Upper lobe of left lung (tissue), 6 donors: ENCODE results near the gene SLC12A6. TPM values are rescaled to one million over a fixed set of nuclear protein-coding genes. Genes with fewer than 3 reads are reported as not detected.

Experiments used
- ATAC-seq, 2 donors: fragments of 200-7000 bp; cut with Tn5 transposase; one replicate each; pipeline ENCODE4 v1.9.1; 2022; ENCODE audit warnings: mild to moderate bottlenecking in 2 of 2, moderate library complexity in 2 of 2; ENCODE audit not compliant: low FRiP score in 2 of 2
- DNase-seq, 2 donors: peaks; one replicate each; pipeline ENCODE4 v3.0.0-alpha.2; 2019 to 2020
- H3K27ac ChIP-seq, 4 donors: fragments of 200-600 bp; sonication (generic); one replicate each; pipeline ENCODE4 v1.5.1; 2016 to 2019
- H3K27me3 ChIP-seq, 4 donors: fragments of 200-600 bp; sonication (generic); one replicate each; pipeline ENCODE4 v1.5.1; 2017 to 2019
- H3K36me3 ChIP-seq, 4 donors: fragments of 200-600 bp; sonication (generic); one replicate each; pipeline ENCODE4 v1.5.1; 2016 to 2019
- H3K4me1 ChIP-seq, 4 donors: fragments of 200-600 bp; sonication (generic); one replicate each; pipeline ENCODE4 v1.5.1; 2018 to 2019
- H3K4me3 ChIP-seq, 4 donors: fragments of 200-600 bp; sonication (generic); one replicate each; pipeline ENCODE4 v1.5.1; 2017 to 2019; ENCODE audit warnings: mild to moderate bottlenecking in 2 of 4, moderate library complexity in 1 of 4
- H3K9me3 ChIP-seq, 4 donors: fragments of 200-600 bp; sonication (generic); one replicate each; pipeline ENCODE4 v1.5.1; 2018 to 2019
- EP300 ChIP-seq, 4 donors: sonication (generic); formaldehyde crosslinking; IDR thresholded peaks; one replicate each; pipeline ENCODE4 v1.5.1; 2017; ENCODE audit warnings: antibody characterized with exemption in 4 of 4, control low read depth in 2 of 4
- POLR2A ChIP-seq, 4 donors: fragments of 450-650 bp; IDR thresholded peaks; one replicate each; pipeline ENCODE4 v1.5.1; 2016 to 2017; ENCODE audit warnings: antibody characterized with exemption in 4 of 4, mild to moderate bottlenecking in 2 of 4
- POLR2AphosphoS5 ChIP-seq, 2 donors: sonication (generic); formaldehyde crosslinking; IDR thresholded peaks; one replicate each; pipeline ENCODE4 v1.5.1; 2017; ENCODE audit warnings: antibody characterized with exemption in 2 of 2
- WGBS, 2 donors: methylation state at CpG; one replicate each; pipeline ENCODE4 v1.1.5; 2017 to 2018; 5-methylcytosine and 5-hydroxymethylcytosine counted together
- total RNA-seq, 6 donors: library from RNA; depleted of rRNA in 4 of 6; stranded (reverse); fragments of >200 nt in 4 of 6; gene quantifications; one replicate each; pipeline versions ENCODE4 v1.1.0 to v1.2.1, GENCODE V29; 2016 to 2021
- TF ChIP-seq, protein P1 (sequence below), 6 experiments: fragments of 450-650 bp in 4 of 6; fragments of 200-600 bp in 2 of 6; sonication (generic) in 2 of 6; IDR thresholded peaks; one replicate each; pipeline ENCODE4 v1.5.1; 2016 to 2019; ENCODE audit warnings: antibody characterized with exemption in 6 of 6
- donor health status: DM: no; HTN: no; CAD: no; lungs with moderate emphysema.
- donor health status: DM: no; HTN: yes; CAD: no; lungs with severe emphysema.

Gene SLC12A6
- total RNA-seq, 6 donors from 2014 or later = 35.3 to 68.1 (median 50.4) TPM

DNA sequence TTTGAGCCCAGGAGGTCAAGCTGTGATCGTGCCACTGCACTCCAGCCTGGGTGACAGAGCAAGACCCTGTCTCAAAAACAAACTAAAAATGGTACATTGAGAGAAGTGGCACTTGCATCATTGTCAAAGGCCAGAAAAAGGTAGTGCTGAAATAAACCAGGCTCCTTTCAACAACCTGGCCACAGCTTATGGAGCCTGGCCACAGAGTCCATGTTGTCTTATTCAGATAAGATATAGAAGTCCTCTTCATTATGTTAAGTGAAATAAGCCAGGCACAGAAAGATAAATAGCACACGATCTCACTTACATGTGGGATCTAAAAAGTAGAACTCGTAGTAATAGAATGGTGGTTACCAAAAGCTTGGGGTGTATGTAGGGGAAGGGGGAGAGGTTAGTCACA, 78.0 kb downstream of the SLC12A6 start:
- H3K27ac ChIP-seq = no peak overlapping the region
- 88 to 91% methylated on average over 3 of the region's 3 CpGs for WGBS, 2 donors
- H3K4me3 ChIP-seq = no peak overlapping the region
- ATAC-seq (no peak), DNase-seq (no peak)
- peaks cover 0 to 53% (median 22%) of the 10 kb centered on the region in 4 donors for H3K36me3 ChIP-seq
- H3K4me1 ChIP-seq = no peaks in the 10 kb centered on the region
- TF ChIP-seq, protein P1, sequence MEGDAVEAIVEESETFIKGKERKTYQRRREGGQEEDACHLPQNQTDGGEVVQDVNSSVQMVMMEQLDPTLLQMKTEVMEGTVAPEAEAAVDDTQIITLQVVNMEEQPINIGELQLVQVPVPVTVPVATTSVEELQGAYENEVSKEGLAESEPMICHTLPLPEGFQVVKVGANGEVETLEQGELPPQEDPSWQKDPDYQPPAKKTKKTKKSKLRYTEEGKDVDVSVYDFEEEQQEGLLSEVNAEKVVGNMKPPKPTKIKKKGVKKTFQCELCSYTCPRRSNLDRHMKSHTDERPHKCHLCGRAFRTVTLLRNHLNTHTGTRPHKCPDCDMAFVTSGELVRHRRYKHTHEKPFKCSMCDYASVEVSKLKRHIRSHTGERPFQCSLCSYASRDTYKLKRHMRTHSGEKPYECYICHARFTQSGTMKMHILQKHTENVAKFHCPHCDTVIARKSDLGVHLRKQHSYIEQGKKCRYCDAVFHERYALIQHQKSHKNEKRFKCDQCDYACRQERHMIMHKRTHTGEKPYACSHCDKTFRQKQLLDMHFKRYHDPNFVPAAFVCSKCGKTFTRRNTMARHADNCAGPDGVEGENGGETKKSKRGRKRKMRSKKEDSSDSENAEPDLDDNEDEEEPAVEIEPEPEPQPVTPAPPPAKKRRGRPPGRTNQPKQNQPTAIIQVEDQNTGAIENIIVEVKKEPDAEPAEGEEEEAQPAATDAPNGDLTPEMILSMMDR (IDR thresholded peaks at IDR 0.05) = no peak
- TF ChIP-seq EP300 (IDR thresholded peaks at IDR 0.05) (no peak), POLR2A (IDR thresholded peaks at IDR 0.05) (no peak), POLR2AphosphoS5 (IDR thresholded peaks at IDR 0.05) (no peak)
- no peaks in the 10 kb centered on the region for H3K27me3 ChIP-seq
- H3K9me3 ChIP-seq = no peaks in the 10 kb centered on the region

DNA sequence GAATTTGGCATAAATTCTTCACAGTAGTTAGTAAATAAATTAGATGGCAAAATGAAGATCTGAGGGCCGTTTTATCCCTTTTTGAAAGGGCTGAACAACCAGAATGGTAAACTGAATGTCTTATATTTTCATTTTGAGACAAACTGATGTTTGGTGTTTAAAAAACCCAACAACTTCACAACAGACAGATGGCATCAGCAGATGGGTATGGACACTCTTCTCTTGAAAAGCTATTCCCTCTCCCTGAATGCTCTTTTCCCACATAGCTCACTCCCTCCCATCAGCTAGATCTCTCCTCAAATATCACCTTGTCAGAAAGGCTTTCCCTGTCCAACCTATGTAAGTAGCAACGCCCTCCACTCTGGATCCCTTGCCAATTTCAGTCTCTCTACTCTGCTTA, 79.4 kb downstream of the SLC12A6 start:
- H3K27ac ChIP-seq = no peak overlapping the region
- peaks cover 9 to 67% (median 33%) of the 10 kb centered on the region in 4 donors for H3K36me3 ChIP-seq
- 89 to 92% methylated on average over 2 of the region's 2 CpGs for WGBS, 2 donors
- H3K4me1 ChIP-seq = no peaks in the 10 kb centered on the region
- ATAC-seq (no peak), DNase-seq (no peak)
- no peak overlapping the region for H3K4me3 ChIP-seq
- TF ChIP-seq, protein P1 (IDR thresholded peaks at IDR 0.05) = no peak
- no peak for TF ChIP-seq POLR2AphosphoS5 (IDR thresholded peaks at IDR 0.05)
- no peak for TF ChIP-seq POLR2A (IDR thresholded peaks at IDR 0.05)
- TF ChIP-seq EP300 (IDR thresholded peaks at IDR 0.05) = no peak
- no peaks in the 10 kb centered on the region for H3K9me3 ChIP-seq
- no peaks in the 10 kb centered on the region for H3K27me3 ChIP-seq

DNA sequence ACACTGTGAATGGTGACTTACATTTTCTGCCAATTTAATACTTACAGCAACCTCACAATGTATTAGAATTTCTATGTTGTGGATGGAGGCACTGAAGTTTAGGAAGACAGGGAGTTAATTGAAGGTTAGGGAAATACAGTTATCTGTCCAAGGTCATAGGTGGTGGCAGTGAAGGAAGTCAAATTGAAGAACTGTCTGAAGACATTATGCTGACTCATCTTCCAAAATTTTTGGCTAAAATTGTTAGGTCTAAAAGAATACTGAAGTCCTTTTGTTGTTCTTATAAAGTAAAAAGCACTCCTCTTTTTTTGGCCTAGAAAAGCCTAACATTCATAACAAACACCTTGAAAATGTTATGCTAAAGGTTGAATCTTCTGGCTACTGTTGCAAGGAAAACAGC, 85.0 kb downstream of the SLC12A6 start:
- TF ChIP-seq POLR2A (IDR thresholded peaks at IDR 0.05) (no peak), EP300 (IDR thresholded peaks at IDR 0.05) (no peak), POLR2AphosphoS5 (IDR thresholded peaks at IDR 0.05) (no peak)
- TF ChIP-seq, protein P1 (IDR thresholded peaks at IDR 0.05) = no peak
- peaks cover 33 to 98% (median 50%) of the 10 kb centered on the region in 4 donors for H3K36me3 ChIP-seq
- no peak overlapping the region for H3K4me3 ChIP-seq
- DNase-seq (no peak), ATAC-seq (no peak)
- H3K27ac ChIP-seq = no peak overlapping the region
- H3K27me3 ChIP-seq = no peaks in the 10 kb centered on the region
- no peaks in the 10 kb centered on the region for H3K9me3 ChIP-seq
- no peaks in the 10 kb centered on the region for H3K4me1 ChIP-seq

DNA sequence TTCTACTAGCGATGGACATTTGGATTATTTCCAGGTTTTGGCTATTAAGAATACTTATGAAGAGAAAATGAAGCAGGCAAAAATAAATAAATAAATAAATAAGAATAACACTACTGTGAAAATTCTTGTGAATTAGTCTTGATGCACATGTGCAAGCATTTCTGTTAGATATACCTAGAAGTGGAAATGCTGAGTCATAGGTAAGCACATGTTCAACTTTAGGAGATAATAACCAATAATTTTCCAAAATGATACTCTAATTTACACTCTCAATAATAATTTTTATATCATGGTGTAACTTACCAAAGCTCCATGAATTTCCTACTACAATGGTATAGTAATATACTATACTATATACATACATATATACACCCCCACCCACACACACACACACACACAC, 89.4 kb downstream of the SLC12A6 start:
- 97 to 100% methylated on average over 1 of the region's 1 CpG for WGBS, 2 donors
- DNase-seq (no peak), ATAC-seq (no peak)
- H3K27ac ChIP-seq = no peak overlapping the region
- no peaks in the 10 kb centered on the region for H3K9me3 ChIP-seq
- TF ChIP-seq EP300 (IDR thresholded peaks at IDR 0.05) = no peak
- TF ChIP-seq POLR2AphosphoS5 (IDR thresholded peaks at IDR 0.05) = no peak
- TF ChIP-seq, protein P1 (IDR thresholded peaks at IDR 0.05) = no peak
- TF ChIP-seq POLR2A (IDR thresholded peaks at IDR 0.05) = no peak
- peaks cover 32 to 89% (median 41%) of the 10 kb centered on the region in 4 donors for H3K36me3 ChIP-seq
- H3K4me1 ChIP-seq = no peaks in the 10 kb centered on the region
- no peak overlapping the region for H3K4me3 ChIP-seq
- H3K27me3 ChIP-seq = no peaks in the 10 kb centered on the region

DNA sequence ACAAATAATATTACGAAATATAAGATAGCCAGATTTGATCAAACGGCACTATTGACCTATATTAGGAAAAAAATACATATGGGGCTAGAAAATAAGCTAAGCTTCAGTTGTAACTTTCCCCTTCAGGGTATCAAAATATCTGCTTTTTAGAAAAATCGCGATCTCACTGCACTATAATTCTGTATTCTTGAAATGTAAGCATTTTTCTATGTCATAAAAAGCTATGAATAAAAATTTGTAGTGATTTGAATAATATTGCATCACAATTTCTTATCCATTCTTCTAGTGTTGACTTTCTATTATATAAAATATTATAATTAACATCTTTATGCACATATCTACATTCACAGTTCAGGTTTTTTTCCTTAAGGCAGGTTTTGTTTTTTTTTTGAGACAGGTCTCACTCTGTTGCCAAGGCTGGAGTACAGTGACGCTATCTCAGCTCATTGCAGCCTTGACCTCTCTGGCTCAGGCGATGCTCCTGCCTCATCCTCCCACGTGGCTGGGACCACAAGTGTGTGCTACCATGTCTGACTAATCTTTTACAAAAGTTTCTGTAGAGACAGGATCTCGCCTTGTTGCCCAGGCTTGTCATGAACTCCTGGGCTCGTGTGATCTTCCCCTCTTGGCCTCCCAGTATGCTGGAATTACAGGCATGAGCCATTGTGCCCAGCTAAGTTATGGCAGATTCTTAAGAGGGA, 91.2 kb downstream of the SLC12A6 start:
- no peaks in the 10 kb centered on the region for H3K27me3 ChIP-seq
- H3K4me1 ChIP-seq = no peaks in the 10 kb centered on the region
- no peaks in the 10 kb centered on the region for H3K9me3 ChIP-seq
- H3K4me3 ChIP-seq = no peak overlapping the region
- WGBS, 2 donors = 82 to 83% methylated on average over 9 of the region's 9 CpGs
- no peak for DNase-seq
- peaks cover 23 to 86% (median 39%) of the 10 kb centered on the region in 4 donors for H3K36me3 ChIP-seq
- ATAC-seq = no peak
- no peak for TF ChIP-seq POLR2AphosphoS5 (IDR thresholded peaks at IDR 0.05)
- TF ChIP-seq EP300 (IDR thresholded peaks at IDR 0.05) = no peak
- no peak for TF ChIP-seq POLR2A (IDR thresholded peaks at IDR 0.05)
- TF ChIP-seq, protein P1 (IDR thresholded peaks at IDR 0.05) = no peak
- H3K27ac ChIP-seq = no peak overlapping the region
